Erythroblast (primary cell): ENCODE measurements around the gene PPFIBP2.

ENCODE experiments used
- DNase-seq, 2 experiments: peaks; one replicate each; lab custom pipeline; 2025; lab: John Stamatoyannopoulos, UW
- GATA1 ChIP-seq: IDR thresholded peaks from 2 replicates; pipeline ENCODE4 v1.6.1; 2011; ENCODE audit warnings: low read depth, mild to moderate bottlenecking, control low read depth, low read length, moderate library complexity
- POLR2A ChIP-seq: IDR thresholded peaks from 2 replicates; pipeline ENCODE4 v1.6.1; 2011; ENCODE audit warnings: mild to moderate bottlenecking, low read length

Gene PPFIBP2

GRCh38 chr11:7691759-7692350 is 178.1 kb downstream of the PPFIBP2 start:
- DNase-seq = no peak
- TF ChIP-seq POLR2A (no peak), GATA1 (no peak)

DNA sequence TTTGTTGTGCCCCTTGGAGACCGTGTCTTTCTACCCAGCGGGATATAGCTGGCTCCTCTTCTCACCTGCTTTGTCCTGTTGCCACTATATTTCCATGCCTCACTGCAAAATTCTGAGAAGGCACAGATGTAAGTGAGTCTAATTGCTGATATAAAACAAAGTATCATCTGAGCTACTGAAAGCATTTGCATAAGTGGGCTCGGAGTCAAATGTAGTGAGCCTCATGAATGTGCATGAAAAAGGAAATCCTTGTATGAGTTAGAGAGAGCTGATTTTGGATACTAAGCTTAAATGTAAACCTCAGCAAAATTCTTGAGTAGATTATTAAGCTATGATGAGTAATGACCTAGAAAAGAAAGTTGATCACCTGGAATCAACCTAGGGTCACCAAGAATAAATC is 178.6 kb downstream of the PPFIBP2 start:
- DNase-seq = no peak
- TF ChIP-seq GATA1 (no peak), POLR2A (no peak)

GRCh38 chr11:7694235-7694634 is 180.4 kb downstream of the PPFIBP2 start:
- no peak for DNase-seq
- TF ChIP-seq POLR2A (no peak), GATA1 (no peak)

GRCh38 chr11:7696424-7696823 is 182.6 kb downstream of the PPFIBP2 start:
- no peak for DNase-seq
- TF ChIP-seq POLR2A (no peak), GATA1 (no peak)
